NCI-H526 (cell line): ENCODE measurements around the gene MTFR2.

Source experiments
- DNase-seq, 2 experiments: peaks; one replicate each; lab custom pipeline; 2025; lab: John Stamatoyannopoulos, UW

Gene MTFR2

DNA sequence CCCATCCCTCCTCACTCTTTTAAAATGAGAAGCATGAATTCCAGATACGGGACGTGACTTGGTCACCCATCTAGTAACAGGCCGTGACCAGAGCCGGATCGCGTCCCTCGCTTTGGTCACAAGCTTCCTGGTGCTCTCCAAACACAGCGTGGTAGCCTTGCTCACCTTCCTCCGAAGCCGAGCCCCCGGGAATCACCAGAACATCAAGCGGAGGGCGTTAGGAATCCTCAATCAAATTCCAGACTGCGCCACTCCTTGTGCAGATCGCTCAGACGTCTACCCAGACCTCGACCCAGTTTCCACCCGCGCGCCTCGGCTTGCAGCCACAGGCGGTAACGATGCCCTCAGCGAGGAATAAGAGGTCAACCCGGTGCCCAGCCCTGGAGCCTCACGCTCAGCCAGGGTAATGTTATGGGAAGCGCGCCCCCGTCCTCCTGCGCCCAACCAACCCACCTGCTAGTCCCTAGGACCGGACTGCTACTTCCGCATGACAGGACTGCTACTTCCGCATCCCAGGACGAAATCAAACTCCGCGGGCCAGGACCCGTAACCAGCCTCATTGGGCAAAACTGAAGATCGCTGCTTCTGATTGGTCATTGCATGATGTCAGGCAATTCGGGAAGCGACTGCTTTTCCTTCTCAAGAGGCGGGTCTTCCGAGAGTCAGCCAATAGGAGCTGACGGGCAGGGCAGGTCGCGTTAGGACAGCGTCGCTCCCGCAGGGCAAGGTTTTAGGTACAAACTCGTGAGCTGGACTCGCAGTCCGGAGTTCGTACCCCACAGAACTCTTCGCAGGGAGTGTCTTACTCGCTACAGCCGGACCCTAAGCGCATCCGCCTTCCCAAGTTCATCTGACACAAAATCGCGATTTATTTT is at the start of gene MTFR2:
MTFR2 (minus strand) TSS at position 501 of the 875 bp plus-strand sequence. CDS start 1,212 bp downstream, outside the sequence.
- DNase-seq, result peak; percentile 99

DNA sequence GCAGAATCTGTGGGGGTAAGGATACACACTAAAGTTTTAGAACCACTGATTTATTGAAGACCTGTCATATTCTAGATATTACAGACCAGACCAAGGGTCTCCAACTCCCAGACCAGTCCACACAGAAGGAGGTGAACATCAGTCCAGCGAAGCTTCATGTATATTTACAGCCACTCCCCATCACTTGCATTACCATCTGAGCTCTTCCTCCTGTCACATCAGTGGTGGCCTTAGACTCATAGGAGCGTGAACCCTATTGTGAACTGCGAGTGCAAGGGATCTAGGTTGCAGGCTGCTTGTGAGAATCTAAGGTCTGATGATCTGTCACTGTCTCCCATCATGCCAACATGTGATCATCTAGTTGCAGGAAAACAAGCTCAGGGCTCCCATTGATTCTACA is 44.5 kb upstream of the MTFR2 start:
- no peak for DNase-seq

DNA sequence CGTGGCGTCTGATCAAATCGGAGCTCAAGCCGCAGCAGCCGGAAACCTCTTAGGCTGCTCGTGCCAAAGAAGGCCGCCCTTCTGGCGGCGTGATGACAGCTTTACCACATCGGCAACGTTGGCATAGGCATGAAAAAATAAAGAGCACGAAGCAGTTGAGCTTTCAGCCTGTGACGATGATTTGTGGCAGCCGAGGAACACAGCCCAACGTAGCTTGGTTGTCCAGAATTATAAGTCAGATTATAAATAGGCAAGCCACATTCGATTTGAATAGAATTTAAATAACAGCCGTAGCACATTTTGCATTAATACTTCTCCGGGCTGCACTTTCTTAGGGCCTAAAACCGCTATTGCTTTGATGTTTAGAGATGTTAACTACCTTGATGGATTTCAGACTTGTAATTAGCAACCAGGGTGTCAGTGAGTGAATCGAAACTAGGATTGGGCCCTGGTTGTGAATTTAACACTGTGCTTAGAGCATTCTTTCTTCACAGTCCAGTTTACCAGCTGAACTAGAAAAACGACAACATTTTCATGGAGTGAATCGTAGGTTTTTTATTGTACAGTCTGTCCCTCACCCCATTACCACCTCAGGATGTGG is 40.4 kb upstream of the MTFR2 start:
- DNase-seq, result peak; percentile 91 to 92

DNA sequence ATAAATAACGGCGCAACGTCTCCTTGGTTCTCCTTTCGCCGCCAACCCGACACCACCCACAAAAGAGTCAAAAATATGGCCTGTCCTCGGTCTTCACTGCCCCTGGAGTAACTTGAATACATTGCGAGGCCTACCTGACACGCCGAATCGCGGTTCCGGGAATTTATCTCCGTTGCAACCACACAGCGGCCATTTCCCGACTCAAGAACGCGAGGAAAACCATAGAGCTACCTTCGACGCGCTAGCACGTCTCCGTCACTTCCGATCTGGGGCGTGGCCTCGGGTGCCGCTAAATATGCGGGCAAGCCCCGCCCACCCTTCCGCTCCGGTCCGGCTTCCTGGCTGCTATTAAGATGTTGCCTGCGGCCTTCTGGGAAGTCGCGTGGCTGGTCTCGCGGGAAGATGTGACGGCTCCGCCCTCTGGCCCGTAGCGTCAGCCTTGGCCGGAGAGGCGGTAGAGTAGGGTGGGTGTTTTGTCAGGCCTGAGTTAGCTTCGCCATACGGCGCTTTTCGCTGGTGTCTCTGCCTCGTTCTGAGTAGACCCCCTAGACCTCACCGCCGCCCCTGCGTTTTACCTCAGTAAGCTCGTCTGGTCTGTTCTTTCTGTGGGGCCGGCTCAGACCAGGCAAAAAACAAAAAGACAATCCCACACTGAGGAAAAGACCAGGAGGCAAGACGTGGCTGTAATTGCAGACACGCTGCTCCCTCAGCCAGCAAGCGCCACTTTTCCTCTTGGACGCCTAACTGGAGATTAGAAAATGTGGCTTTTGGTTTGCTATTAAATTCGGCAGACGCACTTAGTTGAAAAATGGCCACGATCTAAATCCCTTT is 39.7 kb upstream of the MTFR2 start, which contains the start of gene BCLAF1:
BCLAF1 (minus strand) TSS at position 268 of the 831 bp plus-strand sequence. CDS start 9,980 bp downstream, outside the sequence.
- peak; percentile 97 to 99 for DNase-seq

DNA sequence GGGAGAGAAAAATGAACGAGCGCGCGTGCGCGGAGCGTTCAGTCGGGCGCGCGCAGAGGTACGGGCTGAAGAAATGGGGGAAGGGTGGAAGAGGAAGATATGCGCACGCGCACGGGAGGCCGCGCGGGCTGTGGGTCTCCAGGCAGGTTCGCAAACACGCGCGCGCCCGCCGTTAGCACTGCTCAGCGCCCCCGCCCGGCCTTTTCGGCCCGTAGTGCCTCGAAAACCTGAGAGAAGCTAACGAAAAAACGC is 39.1 kb upstream of the MTFR2 start:
- peak; percentile 78 to 96 for DNase-seq

DNA sequence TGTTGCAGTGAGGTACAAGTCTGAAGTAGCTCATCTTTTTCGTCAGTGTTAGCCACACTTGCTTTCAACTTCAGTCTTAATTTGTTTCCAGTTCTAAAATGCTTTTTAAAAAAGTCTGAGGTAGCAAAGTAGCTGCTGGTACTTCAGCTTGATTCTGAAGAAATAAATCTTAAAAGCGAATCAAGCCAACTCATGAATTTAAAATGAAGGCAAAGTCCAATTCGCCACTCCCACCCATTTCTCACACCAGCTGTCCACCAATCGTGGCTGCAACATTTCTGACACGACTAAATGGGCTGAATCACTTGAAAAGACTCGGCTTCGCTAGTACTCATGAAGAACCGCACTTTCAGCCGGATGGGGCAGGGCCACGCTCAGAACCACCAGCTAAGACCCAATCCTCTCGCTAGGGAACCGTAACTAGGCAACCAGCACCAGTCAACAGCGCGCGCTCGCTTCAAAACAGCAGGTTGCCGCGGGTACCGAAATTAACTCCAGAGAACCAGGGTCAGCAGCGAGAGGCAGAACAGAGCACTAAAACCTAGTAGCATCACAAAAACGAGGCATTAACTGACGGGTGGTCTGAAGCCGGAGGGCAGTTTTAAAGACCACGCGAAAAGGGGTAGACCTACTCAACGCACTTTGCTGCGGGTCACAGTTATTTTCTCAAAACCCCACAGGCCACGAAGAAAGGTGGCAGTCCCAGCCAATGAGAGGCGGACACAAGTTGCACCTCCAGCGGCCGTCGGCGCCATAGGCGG is 38.6 kb upstream of the MTFR2 start:
- peak; percentile 57 to 70 for DNase-seq

DNA sequence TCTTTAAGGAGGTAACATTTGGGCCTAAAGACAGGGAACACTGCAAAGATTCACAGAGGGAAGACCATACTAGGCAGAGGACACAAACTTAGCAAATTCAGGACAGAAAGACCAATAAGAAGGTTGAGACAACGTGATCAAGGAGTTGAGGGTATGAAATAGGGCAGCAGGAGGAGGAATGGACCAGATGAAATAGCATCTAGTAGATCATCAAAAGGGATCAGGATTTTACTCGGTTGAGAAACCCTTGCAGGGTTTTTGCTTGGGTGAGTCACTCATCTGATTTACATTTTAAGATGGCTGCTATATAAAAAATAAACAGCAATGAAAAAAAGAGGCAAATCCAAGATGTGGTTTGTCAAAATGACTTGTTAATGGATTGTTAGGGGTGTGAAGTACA is 34.8 kb upstream of the MTFR2 start:
- DNase-seq, result no peak

DNA sequence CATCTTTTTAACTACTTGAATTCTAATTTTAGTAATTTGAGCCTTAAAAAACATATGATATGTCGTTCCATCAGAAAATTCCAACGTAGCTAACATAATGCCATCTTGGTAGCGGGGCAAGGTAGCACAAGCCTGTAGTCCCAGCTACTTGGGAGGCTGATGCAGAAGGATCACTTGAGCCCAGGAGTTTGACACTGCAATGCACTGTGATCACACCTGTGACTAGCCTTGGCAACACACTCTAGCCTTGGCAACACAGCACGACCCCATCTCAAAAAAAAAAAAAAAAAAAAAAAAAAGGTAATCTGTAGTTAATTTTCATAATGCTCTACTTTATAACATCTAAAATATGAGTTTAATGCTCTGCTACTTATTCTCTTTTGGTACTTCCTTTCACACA is 32.8 kb upstream of the MTFR2 start:
- no peak for DNase-seq

DNA sequence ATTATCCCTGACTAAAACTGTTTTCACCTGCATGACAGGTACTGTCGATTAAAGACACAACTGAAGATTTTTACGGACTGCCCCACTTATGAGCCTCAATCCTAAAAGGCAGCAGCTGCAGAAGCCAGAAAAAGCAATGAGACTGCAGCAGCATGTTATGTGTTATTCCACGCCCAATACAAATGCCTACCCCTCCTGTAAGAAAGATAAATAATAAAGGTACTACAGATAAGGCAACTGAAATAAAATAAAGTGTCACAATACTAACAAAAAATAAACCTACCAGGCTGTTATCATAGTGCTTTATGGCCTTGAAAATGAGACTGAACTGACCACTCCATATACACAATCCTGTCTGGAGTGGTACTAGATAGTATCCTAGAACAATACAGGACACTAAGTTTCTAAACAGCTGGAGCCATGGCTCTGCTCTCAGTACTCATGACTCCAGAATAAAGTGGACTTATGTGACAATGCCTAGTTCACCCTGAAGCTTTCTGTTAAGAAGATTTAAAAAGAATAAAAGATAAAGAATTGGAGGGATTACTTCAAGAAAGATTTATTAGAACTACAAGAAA is 30.0 kb upstream of the MTFR2 start:
- no peak for DNase-seq

DNA sequence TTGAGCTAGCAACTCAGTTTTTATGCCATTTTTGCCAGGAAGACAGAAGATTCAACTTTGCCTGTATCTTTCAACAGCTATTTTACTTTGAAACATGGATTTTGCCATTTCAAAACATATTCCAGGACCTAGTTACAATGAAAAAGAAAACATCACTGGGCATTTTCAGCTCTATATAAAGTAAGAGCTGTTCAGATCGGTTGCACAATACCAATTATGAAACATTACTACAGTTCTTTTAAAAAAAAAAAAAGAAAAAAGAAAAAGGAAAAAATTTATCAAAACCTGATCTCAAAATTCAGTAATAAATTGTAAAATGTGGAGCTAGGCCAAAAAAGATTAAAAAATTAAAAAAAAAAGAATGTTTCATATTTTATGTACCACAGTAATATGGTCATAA is 24.0 kb upstream of the MTFR2 start:
- no peak for DNase-seq

DNA sequence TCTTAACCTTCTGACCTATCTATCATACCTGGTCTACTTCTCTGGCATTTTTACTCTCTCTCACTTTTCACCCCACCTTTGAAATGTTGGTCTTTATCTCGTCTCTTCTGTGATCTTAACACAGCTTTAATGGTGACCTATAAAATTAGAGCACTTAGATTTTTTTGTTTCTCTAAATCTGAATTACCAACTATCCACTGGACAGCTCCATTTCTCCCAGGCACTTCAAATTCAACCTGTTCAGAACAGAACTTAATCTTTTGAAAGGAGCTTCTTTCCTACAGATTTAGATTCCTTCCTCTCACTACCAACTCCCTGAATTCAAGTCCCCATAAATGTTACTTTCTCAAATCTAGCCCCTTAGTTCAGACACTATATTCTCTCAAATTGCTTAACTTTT is 15.0 kb upstream of the MTFR2 start:
- no peak for DNase-seq

DNA sequence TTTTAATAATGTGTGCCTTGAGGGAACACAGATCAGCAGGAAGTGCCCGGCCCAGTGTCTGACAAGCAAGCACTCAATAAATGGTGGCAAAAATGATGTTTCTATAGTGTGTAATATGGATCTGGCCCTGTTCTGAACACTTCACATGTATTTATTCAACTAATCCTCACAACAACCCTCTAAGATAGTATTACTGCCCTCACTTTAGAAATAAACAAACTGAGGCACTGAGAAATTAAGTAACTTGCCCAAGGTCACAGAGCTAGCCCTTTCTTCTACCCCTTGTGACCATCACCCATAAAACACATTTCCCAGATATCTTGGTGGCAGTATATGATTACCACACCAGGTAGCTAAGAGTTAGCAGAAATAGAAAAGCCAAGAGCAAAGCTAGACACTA is 12.8 kb upstream of the MTFR2 start:
- DNase-seq, result no peak

DNA sequence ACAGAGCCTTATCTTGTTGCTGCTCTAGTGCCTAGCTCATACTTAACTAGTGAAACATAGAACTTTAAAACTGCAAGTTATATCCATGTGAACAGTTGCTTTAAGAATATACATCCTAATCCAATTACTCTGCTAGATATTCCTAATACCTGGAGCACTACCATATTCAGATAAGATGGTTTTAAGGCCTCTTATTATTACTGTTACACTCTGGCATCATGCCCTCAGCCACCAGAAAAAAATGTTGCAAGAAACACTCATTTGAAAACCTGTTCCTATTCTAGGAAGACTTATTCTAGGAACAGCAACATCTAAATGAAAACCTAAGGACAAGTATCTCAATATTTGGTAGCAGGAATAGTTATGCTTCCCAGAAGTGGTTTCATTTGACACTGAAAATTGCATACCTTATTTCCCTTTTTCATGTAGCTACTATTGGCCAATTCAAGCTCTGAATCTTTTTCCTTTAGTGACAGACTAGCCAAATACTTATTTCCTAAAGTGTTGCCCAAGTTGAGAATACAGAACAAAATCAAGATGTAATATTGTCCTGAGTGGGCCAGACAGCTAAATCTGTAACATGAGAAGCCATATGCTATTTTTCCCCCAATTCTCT is 4.8 kb upstream of the MTFR2 start:
- no peak for DNase-seq

DNA sequence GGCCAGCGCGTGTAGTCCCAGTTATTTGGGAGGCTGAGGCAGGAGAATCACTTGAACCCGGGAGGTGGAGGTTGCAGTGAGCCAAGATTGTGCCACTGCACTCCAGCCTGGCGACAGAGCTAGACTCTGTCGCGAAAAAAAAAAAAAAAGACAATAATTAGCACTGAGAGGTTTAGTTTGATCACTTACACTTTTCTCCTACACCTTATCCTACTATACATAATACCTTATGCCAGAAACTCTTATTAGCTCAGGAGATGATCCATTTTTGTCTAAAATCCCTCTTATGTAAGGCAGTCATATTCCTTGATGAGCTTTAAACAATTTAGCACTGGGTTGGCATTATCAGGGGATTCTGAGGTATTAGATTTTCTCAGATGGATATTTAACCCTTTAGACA is 3.6 kb upstream of the MTFR2 start:
- DNase-seq, result no peak

DNA sequence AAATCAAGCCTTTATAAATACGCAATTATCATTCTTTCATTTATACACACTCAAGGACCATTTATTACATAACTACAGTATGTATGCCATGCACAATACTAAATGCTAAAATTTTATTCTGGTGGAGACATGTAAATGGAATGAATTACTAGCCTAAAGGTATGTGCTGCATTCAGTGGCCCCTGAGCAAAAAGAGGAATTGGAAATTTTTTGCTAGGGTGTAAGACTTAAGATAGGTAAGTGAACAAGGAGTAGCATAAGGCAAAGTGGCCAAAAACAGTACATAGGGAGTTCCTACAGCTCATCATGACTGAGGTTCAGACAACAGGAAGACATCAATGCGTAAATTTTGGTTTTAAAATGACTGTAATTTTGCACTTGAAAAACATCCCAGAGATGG is 2.3 kb upstream of the MTFR2 start:
- no peak for DNase-seq

DNA sequence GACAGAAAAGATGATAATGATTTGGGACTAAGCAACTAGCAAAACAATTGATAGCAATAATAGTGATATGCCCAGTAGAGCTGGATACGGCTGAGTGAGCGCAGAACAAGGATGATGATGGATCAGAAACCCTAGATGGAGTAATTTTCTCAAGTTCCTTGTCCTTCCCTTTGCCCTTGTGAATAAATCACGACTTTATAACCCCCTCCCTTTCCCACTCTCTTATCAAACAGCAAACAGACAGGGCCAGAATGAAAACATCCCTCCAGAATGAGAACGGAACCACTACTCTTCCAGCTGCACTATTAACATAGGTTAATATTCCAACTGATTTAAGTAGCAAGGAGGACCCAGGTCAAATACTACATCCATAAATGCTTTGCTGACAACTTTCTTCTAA is 1.3 kb upstream of the MTFR2 start:
- DNase-seq, result no peak

DNA sequence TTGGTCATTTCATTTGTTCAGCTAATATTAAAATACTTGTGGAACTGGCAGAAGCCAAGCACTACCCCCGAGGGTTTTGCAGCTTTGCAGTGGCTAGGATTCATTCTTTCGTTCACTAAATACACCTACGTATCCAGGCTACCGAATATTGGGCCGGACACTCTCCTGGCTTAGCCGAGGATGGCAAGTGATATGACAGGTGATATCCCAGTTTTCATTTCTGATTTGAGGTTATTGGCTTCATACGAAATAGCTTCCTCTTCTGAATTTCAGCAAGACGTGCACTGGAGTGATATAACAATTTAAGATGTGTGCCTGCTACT is 536 bp upstream of the MTFR2 start:
- DNase-seq, result peak; percentile 46 to 60

DNA sequence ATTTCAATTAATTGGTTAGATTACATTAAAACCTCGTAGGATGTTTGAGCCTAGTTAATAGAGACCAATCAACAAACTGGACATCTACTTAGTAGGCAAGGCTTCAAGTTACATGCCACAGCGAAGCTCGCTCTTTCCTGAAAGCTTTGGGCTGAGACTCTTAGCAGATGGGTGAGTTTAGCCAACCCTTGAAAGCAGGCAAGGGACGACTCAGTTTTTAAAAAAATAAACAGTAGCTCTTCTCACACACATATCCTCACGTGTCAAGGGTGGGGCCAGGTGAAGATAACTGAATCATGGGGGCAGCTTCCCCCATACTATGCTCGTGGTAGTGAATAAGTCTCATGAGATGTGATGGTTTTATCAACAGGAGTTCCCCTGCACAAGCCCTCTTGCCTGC is 775 bp downstream of the MTFR2 start:
- peak in 1 of 2 experiments; percentile 11 for DNase-seq

DNA sequence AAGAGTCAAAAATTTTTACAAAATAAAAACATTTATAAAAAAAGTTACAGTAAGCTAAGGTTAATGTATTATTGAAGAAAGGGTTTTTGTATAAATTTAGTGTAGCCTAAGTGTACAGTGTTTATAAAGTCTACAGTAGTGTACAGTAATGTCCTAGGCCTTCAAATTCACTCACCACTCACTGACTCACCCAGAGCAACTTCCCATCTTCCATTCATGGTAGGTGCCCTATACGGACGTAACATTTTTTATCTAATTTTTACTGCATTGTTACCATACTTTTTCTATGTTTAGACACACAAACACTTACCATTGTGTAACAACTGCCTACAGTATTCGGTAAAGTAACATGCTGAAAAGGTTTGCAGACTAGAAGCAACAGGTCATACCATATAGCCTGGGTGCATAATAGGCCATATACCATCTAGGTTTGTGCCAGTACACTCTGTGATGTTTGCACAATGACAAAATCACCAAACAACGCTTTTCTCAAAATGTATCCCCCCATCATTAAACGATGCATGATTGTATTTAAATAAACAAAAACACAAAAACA is 6.0 kb downstream of the MTFR2 start:
- no peak for DNase-seq

DNA sequence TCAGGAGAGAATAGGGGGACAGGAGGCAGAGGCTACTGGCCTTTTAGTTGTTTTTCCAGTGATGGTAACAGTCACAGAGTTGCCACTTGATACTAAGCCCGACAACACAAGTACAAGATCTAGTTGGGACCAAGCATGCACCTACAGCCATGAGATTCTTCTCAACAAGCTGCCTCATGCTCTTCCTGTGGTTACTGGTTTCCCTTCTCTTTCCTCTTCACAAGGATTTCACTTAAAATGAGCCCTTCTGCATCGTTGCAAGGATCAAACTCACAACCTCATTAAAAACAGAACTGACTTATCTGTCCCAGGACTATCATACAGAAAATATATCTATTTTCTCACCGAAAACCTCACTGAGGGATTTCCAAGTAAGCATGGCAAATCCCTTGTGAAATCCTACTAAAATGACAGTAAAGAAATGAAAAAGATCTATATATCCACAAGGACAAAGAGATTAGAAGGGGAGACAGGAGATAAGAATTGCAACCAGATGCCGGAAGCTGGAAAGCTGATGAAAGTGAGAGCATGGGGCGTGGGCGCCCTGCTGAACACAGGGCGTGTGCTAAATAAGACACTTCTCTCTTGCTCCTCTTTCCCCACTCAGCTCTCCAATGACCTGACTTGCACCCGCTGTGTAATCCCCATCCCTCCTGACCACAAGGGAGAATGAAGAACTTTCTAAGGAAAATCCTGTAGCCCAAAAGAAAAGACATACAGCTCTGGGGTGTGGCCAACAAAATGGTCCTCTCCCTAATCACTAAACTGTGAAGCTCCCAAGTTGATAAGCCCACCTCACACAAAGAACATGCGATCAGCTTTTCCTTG is 13.4 kb downstream of the MTFR2 start:
- DNase-seq, result no peak
